Kidney (tissue), 14 donors: ENCODE measurements around the gene EGFL7. TPM values are rescaled to one million over a fixed set of nuclear protein-coding genes. Genes with fewer than 3 reads are reported as not detected.
"Not testable (repeated sequence)": the region's sequence is repeated elsewhere in the genome, so short reads cannot be mapped to it uniquely, and the experiment has no call there.

Experiments
- DNase-seq, 5 donors: peaks; one replicate each; pipeline ENCODE4 v3.0.0-alpha.2; 2013 to 2020
- FAIRE-seq: peaks from 2 replicates; lab custom pipeline; 2012; peaks lifted over from hg19 to GRCh38; lab: Jason Lieb, UNC
- H3K27ac ChIP-seq, 2 donors: one replicate each; pipeline ENCODE4 v1.7.0; 2013; ENCODE audit warnings: low read depth in 2 of 2, low read length in 2 of 2, inconsistent platforms in 1 of 2
- H3K27me3 ChIP-seq: one replicate; pipeline ENCODE4 v1.7.1; 2013; ENCODE audit warnings: low read length, inconsistent platforms; ENCODE audit not compliant: control insufficient read depth, insufficient read depth
- H3K36me3 ChIP-seq, 3 donors: one replicate each; pipeline versions ENCODE4 v1.7.0 to v1.7.1; 2013; ENCODE audit warnings: low read length in 3 of 3, control low read depth in 1 of 3, inconsistent platforms in 1 of 3; ENCODE audit not compliant: insufficient read depth in 3 of 3, control insufficient read depth in 2 of 3
- H3K4me1 ChIP-seq, 3 donors: one replicate each; pipeline versions ENCODE4 v1.7.0 to v1.7.1; 2013; ENCODE audit warnings: low read length in 3 of 3, inconsistent platforms in 1 of 3, low read depth in 1 of 3; ENCODE audit not compliant: control insufficient read depth in 2 of 3, insufficient read depth in 2 of 3
- H3K4me3 ChIP-seq, 3 donors: one replicate each; pipeline versions ENCODE4 v1.7.0 to v1.8.1; 2013; ENCODE audit warnings: low read length in 3 of 3, control low read depth in 1 of 3, inconsistent platforms in 1 of 3
- H3K9ac ChIP-seq, 3 donors: one replicate each; pipeline versions ENCODE4 v1.7.0 to v1.7.1; 2013; ENCODE audit warnings: low read length in 3 of 3, control low read depth in 1 of 3, inconsistent platforms in 1 of 3
- H3K9me3 ChIP-seq, 3 donors: one replicate each; pipeline versions ENCODE4 v1.7.0 to v1.7.1; 2013; ENCODE audit warnings: low read length in 3 of 3, control low read depth in 1 of 3, inconsistent platforms in 1 of 3; ENCODE audit not compliant: control insufficient read depth in 2 of 3, insufficient read depth in 1 of 3
- CTCF ChIP-seq: IDR thresholded peaks from 3 replicates; pipeline ENCODE4 v1.5.1; 2012; ENCODE audit warnings: mild to moderate bottlenecking, moderate library complexity, borderline replicate concordance; ENCODE audit not compliant: insufficient read depth; ENCODE audit errors: extremely low read depth
- intact Hi-C: fragments of 100-400 bp; cut with DNase I; formaldehyde crosslinking; loops from one replicate; pipeline ENCODE4 v1.11.1; 2022
- polyA plus RNA-seq: library from polyadenylated mRNA; stranded (reverse); fragments of 350-450 nt; fragmentation: Illumina TruSeq; extraction: RNeasy Lipid Tissue Mini Kit (QIAGEN cat#74804); gene quantifications from one replicate; pipeline ENCODE4 v1.2.3, GENCODE V29; 2014; ENCODE audit warnings: low read depth, low replicate concordance; ENCODE audit not compliant: insufficient read depth
- total RNA-seq: library from RNA; stranded (reverse); fragmentation: NEBNext Ultra II Directional; extraction: Animal tissue kit (Norgen Biotek cat#: 25700); gene quantifications from one replicate; pipeline ENCODE4 v1.2.1, GENCODE V29; 2021
- donor health status: control.
- donor health status: control.
- donor health status: control.
- donor health status: control.
- donor health status: control.
- donor health status: DM: yes; HTN: yes; CAD: no.
- donor health status: Normal renal cell carcinoma (clear cell type).

EGFL7 gene
- total and polyA plus RNA-seq, 2 donors from 2014 or later, result 137 to 140 TPM

GRCh38 chr9:136709454-136710109 is 46.9 kb downstream of the EGFL7 start:
- no peak for FAIRE-seq
- no peaks in the 10 kb centered on the region for H3K27me3 ChIP-seq
- H3K9me3 ChIP-seq, result no peaks in the 10 kb centered on the region
- no peak overlapping the region for H3K9ac ChIP-seq
- intact Hi-C loops, result no loop called here
- H3K4me3 ChIP-seq, result no peak overlapping the region
- H3K36me3 ChIP-seq, result no peaks in the 10 kb centered on the region
- H3K27ac ChIP-seq, result no peak overlapping the region
- H3K4me1 ChIP-seq, result peaks cover 0 to 19% (median 0%) of the 10 kb centered on the region in 3 donors
- DNase-seq, result peak in 1 of 5 donors; percentile 74
- TF ChIP-seq CTCF, result no peak

- no peaks in the 10 kb centered on the region for H3K9me3 ChIP-seq
- TF ChIP-seq CTCF, result no peak
- DNase-seq (no peak), FAIRE-seq (no peak)
- no peak overlapping the region for H3K4me3 ChIP-seq
- H3K9ac ChIP-seq, result no peak overlapping the region
- no peaks in the 10 kb centered on the region for H3K27me3 ChIP-seq
- no peaks in the 10 kb centered on the region for H3K36me3 ChIP-seq
- no peak overlapping the region for H3K27ac ChIP-seq
- intact Hi-C loops, result no loop called here
- H3K4me1 ChIP-seq, result peaks cover 0 to 24% (median 0%) of the 10 kb centered on the region in 3 donors
Measured at GRCh38 chr9:136710543-136710942, 47.8 kb downstream of the EGFL7 start.

- peaks cover 0 to 24% (median 0%) of the 10 kb centered on the region in 3 donors for H3K4me1 ChIP-seq
- H3K9me3 ChIP-seq, DNase-seq, H3K27me3 ChIP-seq, H3K9ac ChIP-seq, H3K4me3 ChIP-seq, FAIRE-seq, intact Hi-C loops, H3K27ac ChIP-seq, H3K36me3 ChIP-seq: not testable (repeated sequence)
Measured at GRCh38 chr9:136711219-136711648, 48.5 kb downstream of the EGFL7 start.

- DNase-seq (peak in 4 of 5 donors; percentile 64 to 88 (median 75)), FAIRE-seq (no peak)
- peak within 1 kb of the TSS; percentile 26 to 53 (median 34) for H3K4me3 ChIP-seq
- peak within 1 kb of the TSS; percentile 23 to 57 for H3K27ac ChIP-seq
- intact Hi-C loops, result no loop called here
- H3K9me3 ChIP-seq, result no peaks in the 10 kb centered on the region
- H3K4me1 ChIP-seq, result peaks cover 0 to 24% (median 0%) of the 10 kb centered on the region in 3 donors
- no peaks in the 10 kb centered on the region for H3K36me3 ChIP-seq
- peak within 1 kb of the TSS in 2 of 3 donors; percentile 16 to 19 for H3K9ac ChIP-seq
- no peaks in the 10 kb centered on the region for H3K27me3 ChIP-seq
- TF ChIP-seq CTCF, result no peak
Measured at GRCh38 chr9:136711751-136712689, 49.3 kb downstream of the EGFL7 start, which contains the start of gene DIPK1B. Gene DIPK1B (plus strand): TSS chr9:136712572. CDS start chr9:136712666, 94 bp downstream.
